Activated CD4-positive, alpha-beta T cell treated with anti-CD3 and anti-CD28 coated beads, Interleukin-2, amount 10 ng/mL, durations not matched to agents 7 days and 5 days (primary cell): ENCODE data around the gene ENTR1. TPM values are rescaled to one million over a fixed set of nuclear protein-coding genes. Genes with fewer than 3 reads are reported as not detected.
"Not testable (repeated sequence)": the region's sequence is repeated elsewhere in the genome, so short reads cannot be mapped to it uniquely, and the experiment has no call there.

Experiments
- CTCF ChIA-PET: fragments of 350-600 bp; sonication (Branson Sonifier 250); formaldehyde crosslinking; loops from one replicate; lab custom pipeline; 2021; ENCODE audit warnings: antibody characterized with exemption; lab: Charles Lee
- POLR2A ChIA-PET: fragments of 350-600 bp; sonication (Branson Sonifier 250); formaldehyde crosslinking; loops from one replicate; lab custom pipeline; 2021; ENCODE audit warnings: antibody characterized with exemption; lab: Charles Lee
- DNase-seq: peaks from one replicate; pipeline ENCODE4 v3.0.0-alpha.2; 2020
- H3K27ac Mint-ChIP-seq: one replicate; pipeline ENCODE4 v1.8.0; 2021; ENCODE audit warnings: mild to moderate bottlenecking, moderate library complexity, mixed read lengths
- H3K27me3 Mint-ChIP-seq: one replicate; pipeline ENCODE4 v1.8.0; 2021; ENCODE audit warnings: mixed read lengths
- H3K36me3 Mint-ChIP-seq: one replicate; pipeline ENCODE4 v1.8.0; 2021; ENCODE audit warnings: low read depth, mixed read lengths
- H3K4me1 Mint-ChIP-seq: one replicate; pipeline ENCODE4 v1.8.0; 2021; ENCODE audit warnings: mixed read lengths
- H3K4me3 Mint-ChIP-seq: one replicate; pipeline ENCODE4 v1.8.0; 2021; ENCODE audit warnings: mild to moderate bottlenecking, moderate library complexity, mixed read lengths
- H3K9me3 Mint-ChIP-seq: one replicate; pipeline ENCODE4 v1.8.0; 2021; ENCODE audit warnings: mixed read lengths
- total RNA-seq, 2 experiments: library from RNA; stranded (reverse); gene quantifications; one replicate each; pipeline ENCODE4 v1.2.3, GENCODE V29; 2021

ENTR1 gene
- total RNA-seq, 2 experiments from 2014 or later, result 59.2 to 62.3 TPM

DNA sequence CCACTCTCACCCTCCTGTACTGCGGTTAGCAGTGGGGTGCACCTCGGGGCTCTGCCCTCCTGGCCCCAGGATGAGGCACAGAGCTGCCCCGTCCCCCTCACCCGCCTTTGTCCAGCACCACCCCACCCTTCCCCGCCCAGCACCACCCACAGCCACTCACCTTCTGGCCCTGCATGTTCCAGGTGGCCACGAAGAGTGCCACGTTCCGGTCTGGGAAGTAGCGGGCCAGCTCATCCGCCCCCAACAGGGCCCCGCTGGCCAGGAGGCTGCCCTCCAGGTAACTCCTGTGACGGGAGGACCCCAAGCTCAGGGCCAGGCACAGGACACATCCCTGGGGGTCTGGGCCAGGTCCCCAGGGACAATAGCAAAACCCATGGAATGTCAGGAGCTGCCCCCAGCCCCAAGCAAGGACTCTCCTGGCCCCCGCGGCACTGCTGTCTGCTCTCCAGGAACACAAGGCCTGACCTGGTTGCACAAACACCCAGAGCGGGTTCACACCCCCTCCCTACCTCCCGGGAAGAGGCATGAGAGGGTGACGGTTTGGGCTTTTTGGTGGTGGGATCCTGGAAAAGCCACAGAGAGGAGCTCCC is 24.3 kb upstream of the ENTR1 start:
- Mint-ChIP-seq H3K4me3 (no peak overlapping the region), H3K27me3 (no peaks in the 10 kb centered on the region), H3K9me3 (no peaks in the 10 kb centered on the region), H3K4me1 (peaks cover 22% of the 10 kb centered on the region), H3K27ac (no peak overlapping the region), H3K36me3 (no peaks in the 10 kb centered on the region)
- DNase-seq, result no peak
- ChIA-PET POLR2A (no interaction called here), CTCF (interaction anchor here (1.0 kb wide), 1 partner anchor 9 kb away, joined by 3 read pairs; no protein-coding TSS in a partner anchor)

DNA sequence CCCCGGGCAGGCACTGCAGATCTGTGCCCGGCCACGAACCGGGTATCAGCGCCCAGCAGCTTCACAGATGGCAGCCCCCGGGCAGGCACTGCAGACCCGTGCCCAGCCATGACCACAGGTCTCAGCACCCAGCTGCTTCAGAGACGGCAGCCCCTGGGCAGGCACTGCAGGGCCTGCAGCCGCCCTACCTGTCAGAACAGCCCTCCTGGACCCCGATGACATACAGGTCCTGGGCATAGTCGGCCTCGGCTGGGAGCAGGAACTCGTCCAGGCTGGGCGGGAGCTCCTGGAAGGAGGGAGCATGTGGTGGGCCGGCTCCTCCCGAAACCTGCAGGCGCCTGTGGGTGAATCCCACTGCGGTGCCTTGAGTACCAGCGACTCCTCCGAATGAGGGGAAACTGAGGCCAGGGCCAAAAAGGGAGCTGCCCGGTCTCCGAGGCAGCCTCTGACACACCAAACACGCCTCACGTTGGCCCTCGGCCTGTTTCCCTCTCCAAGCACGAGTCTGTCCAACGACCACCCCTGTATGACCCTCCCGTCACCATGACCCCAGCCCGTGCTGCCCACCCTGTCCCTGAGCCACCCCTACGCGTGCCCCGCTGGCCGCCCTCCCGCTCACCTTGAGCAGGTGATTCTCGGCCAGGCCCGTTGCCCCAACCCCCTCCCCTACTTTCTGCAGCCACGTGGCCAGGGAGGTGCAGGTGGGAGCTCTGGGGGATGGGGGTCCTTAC is 23.6 kb upstream of the ENTR1 start:
- CTCF ChIA-PET, result no interaction called here
- Mint-ChIP-seq H3K4me1 (peaks cover 22% of the 10 kb centered on the region), H3K36me3 (peaks cover 3% of the 10 kb centered on the region), H3K27me3 (no peaks in the 10 kb centered on the region), H3K27ac (no peak overlapping the region), H3K4me3 (no peak overlapping the region), H3K9me3 (no peaks in the 10 kb centered on the region)
- no peak for DNase-seq
- POLR2A ChIA-PET, result no interaction called here

DNA sequence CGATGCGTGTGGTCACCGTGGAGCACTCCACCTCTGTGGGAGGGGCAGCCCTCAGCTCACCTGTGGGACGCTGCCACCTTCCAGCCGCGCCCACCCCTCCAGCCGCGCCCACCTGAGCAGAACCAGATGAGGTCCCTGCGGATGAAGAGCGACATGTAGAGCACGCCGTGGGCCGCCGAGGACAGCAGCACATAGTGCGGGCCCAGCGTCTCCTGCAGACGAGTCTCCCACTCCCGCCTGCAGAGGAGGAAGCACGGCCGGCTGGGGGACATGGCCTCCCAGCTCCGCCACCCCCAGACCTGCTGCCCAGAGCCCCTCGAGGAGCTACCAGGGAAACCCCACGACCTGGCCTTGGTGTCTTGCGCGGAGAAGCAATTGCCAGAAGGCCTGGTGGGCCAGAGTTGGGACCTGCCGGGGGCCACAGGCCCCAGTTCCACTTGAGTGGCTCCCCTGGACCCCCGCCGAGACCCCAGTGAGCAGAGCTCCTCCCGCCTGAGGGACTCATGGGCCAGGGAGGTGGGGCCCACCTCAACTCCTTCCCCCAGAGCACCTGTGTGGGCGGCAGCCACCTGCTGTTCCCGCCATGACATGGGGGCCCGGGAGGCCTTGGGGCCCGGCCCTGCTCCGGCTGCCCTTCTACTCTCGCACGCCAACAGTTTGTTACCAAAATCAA is 22.8 kb upstream of the ENTR1 start:
- no peaks in the 10 kb centered on the region for H3K27me3 Mint-ChIP-seq
- DNase-seq, result no peak
- H3K27ac Mint-ChIP-seq, result no peak overlapping the region
- H3K9me3 Mint-ChIP-seq, result no peaks in the 10 kb centered on the region
- ChIA-PET POLR2A (no interaction called here), CTCF (no interaction called here)
- H3K4me1 Mint-ChIP-seq, result peaks cover 19% of the 10 kb centered on the region
- H3K36me3 Mint-ChIP-seq, result peaks cover 6% of the 10 kb centered on the region
- no peak overlapping the region for H3K4me3 Mint-ChIP-seq

- ChIA-PET CTCF (no interaction called here), POLR2A (no interaction called here)
- Mint-ChIP-seq H3K36me3 (peaks cover 6% of the 10 kb centered on the region), H3K27me3 (no peaks in the 10 kb centered on the region), H3K4me1 (peaks cover 15% of the 10 kb centered on the region), H3K9me3 (no peaks in the 10 kb centered on the region), H3K4me3 (no peak overlapping the region), H3K27ac (no peak overlapping the region)
- DNase-seq, result no peak
Measured at GRCh38 chr9:136432591-136432990, 22.2 kb upstream of the ENTR1 start.

- no peak overlapping the region for H3K27ac Mint-ChIP-seq
Measured at GRCh38 chr9:136431782-136432350, 21.5 kb upstream of the ENTR1 start.

DNA sequence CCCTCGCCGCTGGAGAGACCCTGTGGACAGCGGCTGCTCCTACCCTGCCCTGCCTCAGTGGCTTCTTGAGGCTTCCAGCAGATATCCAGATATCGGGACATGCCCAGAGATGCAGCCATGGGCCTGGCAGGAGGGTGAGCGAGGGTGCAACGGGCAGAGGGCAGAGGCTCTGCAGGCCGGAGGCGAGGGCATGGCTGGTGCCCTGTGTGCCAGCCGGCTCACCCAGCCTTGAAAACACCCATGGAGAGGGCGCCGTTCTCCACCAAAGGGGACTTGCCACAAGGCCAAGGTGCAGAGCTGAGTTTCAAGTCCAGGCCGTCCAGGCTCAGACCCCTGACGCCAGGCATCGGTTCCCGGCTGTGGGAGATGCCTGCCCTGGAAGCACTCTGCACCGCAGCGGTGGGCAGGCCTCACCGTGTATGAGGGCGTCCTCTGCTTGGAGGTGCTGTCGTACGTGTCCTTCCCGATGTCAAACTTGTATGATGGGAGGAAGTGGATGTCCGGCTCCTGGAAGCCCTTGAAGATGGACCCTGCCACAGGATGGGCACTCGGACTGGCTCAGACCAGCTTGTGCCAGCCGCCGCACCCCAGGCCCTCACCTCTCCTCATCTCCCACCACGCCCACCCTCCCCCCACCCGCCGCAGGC is 20.3 kb upstream of the ENTR1 start:
- H3K27ac Mint-ChIP-seq, result no peak overlapping the region
- H3K9me3 Mint-ChIP-seq, result no peaks in the 10 kb centered on the region
- DNase-seq, result no peak
- no peak overlapping the region for H3K4me3 Mint-ChIP-seq
- peaks cover 12% of the 10 kb centered on the region for H3K36me3 Mint-ChIP-seq
- CTCF ChIA-PET, result no interaction called here
- no peaks in the 10 kb centered on the region for H3K27me3 Mint-ChIP-seq
- H3K4me1 Mint-ChIP-seq, result no peaks in the 10 kb centered on the region
- POLR2A ChIA-PET, result no interaction called here

More at GRCh38 chr9:136431782-136432350, 21.5 kb upstream of the ENTR1 start:
- ChIA-PET POLR2A (no interaction called here), CTCF (no interaction called here)
- DNase-seq, result no peak
- Mint-ChIP-seq H3K4me1 (peaks cover 7% of the 10 kb centered on the region), H3K36me3 (peaks cover 8% of the 10 kb centered on the region), H3K27me3 (no peaks in the 10 kb centered on the region), H3K9me3 (no peaks in the 10 kb centered on the region), H3K4me3 (no peak overlapping the region)

DNA sequence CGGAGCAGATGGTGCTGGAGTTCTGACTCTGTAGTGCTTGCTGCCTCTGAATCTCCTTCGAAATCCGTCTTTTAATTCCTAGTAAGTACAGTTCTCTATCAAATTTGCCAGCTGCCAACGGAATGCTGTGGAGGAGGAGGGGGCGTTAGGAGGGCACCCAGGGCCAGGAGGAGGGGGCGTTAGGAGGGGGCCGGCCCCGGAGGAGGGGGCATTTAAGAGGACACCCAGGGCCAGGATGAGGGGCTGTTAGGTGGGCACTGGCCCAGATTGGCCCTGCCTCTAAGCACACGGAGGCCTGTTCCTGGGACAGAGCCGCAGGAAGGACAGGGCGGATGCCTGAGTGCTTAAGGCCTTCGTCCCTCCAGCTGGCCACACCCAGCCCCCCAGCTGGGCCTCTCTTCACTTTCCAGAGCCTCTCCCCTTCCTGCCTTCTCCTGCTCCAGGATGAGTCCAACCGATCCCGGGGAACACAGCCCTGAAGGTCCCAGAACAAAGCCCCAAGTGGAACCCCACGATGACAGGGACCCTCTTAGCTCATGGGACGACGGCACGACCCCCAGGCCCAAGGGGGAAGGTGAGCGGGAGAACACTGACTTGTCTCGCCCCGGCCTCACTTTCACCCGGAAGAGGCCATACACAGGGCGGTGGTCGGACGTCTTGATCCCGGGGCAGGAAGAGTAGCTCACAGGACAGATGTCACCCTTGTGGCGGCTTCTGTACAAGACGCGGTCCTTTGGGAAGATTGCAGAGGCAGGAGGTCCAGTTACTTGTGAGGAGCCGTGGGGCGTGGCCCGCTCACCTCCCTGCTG is 19.5 kb upstream of the ENTR1 start:
- ChIA-PET CTCF (interaction anchor here (0.6 kb wide), 2 partner anchors 21 to 29 kb away, joined by 3 to 4 read pairs; no protein-coding TSS in a partner anchor), POLR2A (no interaction called here)
- H3K4me1 Mint-ChIP-seq, result no peaks in the 10 kb centered on the region
- H3K27ac Mint-ChIP-seq, result no peak overlapping the region
- no peak for DNase-seq
- H3K36me3 Mint-ChIP-seq, result peaks cover 14% of the 10 kb centered on the region
- no peaks in the 10 kb centered on the region for H3K9me3 Mint-ChIP-seq
- H3K4me3 Mint-ChIP-seq, result no peak overlapping the region
- H3K27me3 Mint-ChIP-seq, result no peaks in the 10 kb centered on the region

GRCh38 chr9:136429075-136429628 is 18.7 kb upstream of the ENTR1 start:
- POLR2A ChIA-PET, result no interaction called here
- no peak for DNase-seq
- CTCF ChIA-PET, result interaction anchor here (0.6 kb wide), 1 partner anchor 21 kb away, joined by 4 read pairs; no protein-coding TSS in a partner anchor

DNA sequence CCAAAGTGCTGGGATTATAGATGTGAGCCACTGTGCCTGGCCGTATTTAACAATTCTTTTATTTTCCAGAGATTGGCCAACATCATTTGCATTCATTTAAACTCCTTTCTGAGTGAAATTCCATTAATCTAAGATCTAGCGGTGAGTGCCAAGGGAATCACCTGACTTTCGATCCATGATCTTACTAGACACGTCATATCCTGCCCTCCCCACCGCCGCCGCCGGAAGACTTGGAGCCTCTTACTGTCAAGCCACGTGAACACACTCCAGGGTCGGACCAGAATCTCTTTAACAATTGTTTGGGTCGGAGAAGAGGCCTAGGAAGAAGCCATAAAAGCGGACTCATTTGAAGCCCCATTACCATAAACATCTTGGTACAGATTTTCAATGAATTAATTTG is 16.4 kb upstream of the ENTR1 start:
- Mint-ChIP-seq H3K36me3 (peaks cover 17% of the 10 kb centered on the region), H3K27me3 (no peaks in the 10 kb centered on the region), H3K4me1 (no peaks in the 10 kb centered on the region), H3K27ac (no peak overlapping the region), H3K9me3 (no peaks in the 10 kb centered on the region), H3K4me3 (no peak overlapping the region)
- ChIA-PET POLR2A (no interaction called here), CTCF (interaction anchor here (0.7 kb wide), 1 partner anchor 120 kb away, joined by 4 read pairs; no protein-coding TSS in a partner anchor)
- no peak for DNase-seq

More at GRCh38 chr9:136429075-136429628, 18.7 kb upstream of the ENTR1 start:
- Mint-ChIP-seq H3K4me1 (no peaks in the 10 kb centered on the region), H3K36me3 (peaks cover 14% of the 10 kb centered on the region), H3K27ac (no peak overlapping the region), H3K9me3 (no peaks in the 10 kb centered on the region), H3K4me3 (no peak overlapping the region), H3K27me3 (no peaks in the 10 kb centered on the region)

DNA sequence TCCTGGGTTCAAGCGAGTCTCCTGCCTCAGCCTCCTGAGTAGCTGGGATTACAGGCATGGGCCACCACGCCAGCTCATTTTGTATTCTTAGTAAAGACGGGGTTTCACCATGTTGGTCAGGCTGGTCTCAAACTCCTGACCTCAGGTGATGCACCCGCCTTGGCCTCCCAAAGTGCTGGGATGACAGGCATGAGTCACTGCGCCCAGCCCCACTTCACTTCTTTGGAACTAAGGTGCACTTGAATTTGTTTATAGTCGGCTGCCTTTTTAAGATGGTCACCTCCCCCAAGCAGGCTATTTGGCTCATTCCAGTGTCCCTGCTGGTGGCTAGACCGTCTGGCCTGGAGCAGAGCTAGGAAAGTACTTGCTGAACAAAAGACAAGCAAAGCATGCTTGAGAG is 15.0 kb upstream of the ENTR1 start:
- H3K9me3 Mint-ChIP-seq, H3K27me3 Mint-ChIP-seq, H3K27ac Mint-ChIP-seq, H3K4me1 Mint-ChIP-seq, H3K4me3 Mint-ChIP-seq, DNase-seq: not testable (repeated sequence)
- ChIA-PET POLR2A (interaction anchor here (0.7 kb wide), 1 partner anchor 24 kb away, joined by 3 read pairs; no protein-coding TSS in a partner anchor), CTCF (interaction anchor here (0.7 to 1.1 kb wide), 2 partner anchors 16 to 263 kb away, joined by 3 to 4 read pairs; partner anchors contain the start of genes ENTR1 and PMPCA)
- peaks cover 23% of the 10 kb centered on the region for H3K36me3 Mint-ChIP-seq

GRCh38 chr9:136424750-136425362 is 14.4 kb upstream of the ENTR1 start:
- Mint-ChIP-seq H3K27ac (no peak overlapping the region), H3K4me1 (no peaks in the 10 kb centered on the region), H3K9me3 (no peaks in the 10 kb centered on the region), H3K36me3 (peaks cover 23% of the 10 kb centered on the region), H3K27me3 (no peaks in the 10 kb centered on the region), H3K4me3 (no peak overlapping the region)
- DNase-seq, result no peak
- POLR2A ChIA-PET, result no interaction called here
- CTCF ChIA-PET, result interaction anchor here (1.0 to 1.2 kb wide), 5 partner anchors 12 to 207 kb away, joined by 3 to 6 read pairs (median 4); partner anchors contain the start of genes ENTR1 and PMPCA
